GM18499 (cell line): ENCODE data around the gene LLCFC1.
"Not testable (repeated sequence)": the region's sequence is repeated elsewhere in the genome, so short reads cannot be mapped to it uniquely, and the experiment has no call there.

Source experiments
- ATAC-seq: cut with Tn5 transposase; IDR thresholded peaks from one replicate; pipeline ENCODE4 v1.9.1; 2021; ENCODE audit warnings: moderate number of reproducible peaks; ENCODE audit not compliant: insufficient read depth, unreplicated experiment

Gene LLCFC1

DNA sequence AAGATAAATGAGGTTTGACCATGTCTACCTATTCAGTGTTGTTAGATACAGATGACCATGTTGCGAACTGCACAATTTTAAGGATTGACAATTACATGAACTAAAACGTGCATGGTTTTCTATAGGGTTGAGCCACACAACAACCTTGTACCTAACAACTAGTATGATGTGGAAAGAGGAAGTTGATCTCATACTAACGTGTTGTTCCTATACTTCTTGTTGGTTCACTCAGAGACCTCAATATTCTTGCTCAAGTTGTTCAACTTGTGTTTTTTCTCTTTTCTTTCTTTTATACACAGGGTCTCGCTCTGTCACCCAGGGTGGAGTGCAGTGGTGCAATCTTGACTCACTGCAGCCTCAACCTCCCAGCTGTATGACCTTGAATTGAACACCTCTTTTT lies 28.9 kb downstream of the LLCFC1 start:
- no peak for ATAC-seq

DNA sequence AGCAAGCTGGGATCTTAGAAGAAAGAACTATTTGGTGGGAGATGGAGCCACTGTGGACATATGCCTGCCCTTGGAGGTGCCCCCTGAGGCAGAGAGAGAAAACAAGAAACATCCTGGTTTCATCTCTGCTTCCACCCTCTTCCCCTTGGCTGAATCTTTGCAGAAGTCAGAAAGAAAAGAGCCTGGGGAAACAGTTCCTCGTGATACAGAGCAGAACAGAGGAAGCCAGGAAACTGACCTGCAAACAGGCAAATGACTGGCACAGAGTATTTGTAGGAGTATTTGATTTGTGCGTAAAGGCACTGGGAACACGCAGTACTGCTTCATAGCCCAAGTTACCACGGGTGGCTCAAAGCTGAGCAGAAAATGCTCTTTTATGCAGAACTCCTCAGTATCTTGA lies 29.9 kb downstream of the LLCFC1 start:
- no peak for ATAC-seq

DNA sequence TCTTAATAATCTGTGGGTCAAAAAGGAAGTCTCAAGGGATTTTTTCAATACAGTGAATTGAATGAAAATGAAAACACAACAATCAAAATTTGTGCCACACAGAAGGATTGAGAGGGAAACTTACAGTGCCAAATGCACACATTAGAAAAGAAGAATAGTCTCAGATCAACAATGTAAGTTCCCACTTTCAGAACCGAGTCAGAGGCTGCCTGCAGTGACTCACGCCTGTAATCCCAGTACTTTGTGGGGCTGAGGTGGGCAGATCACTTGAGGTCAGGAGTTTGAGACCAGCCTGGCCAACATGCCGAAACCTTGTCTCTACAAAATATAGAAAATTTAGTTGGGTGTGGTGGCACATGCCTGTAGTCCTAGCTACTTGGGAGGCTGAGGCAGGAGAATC lies 35.3 kb downstream of the LLCFC1 start:
- ATAC-seq: no peak

DNA sequence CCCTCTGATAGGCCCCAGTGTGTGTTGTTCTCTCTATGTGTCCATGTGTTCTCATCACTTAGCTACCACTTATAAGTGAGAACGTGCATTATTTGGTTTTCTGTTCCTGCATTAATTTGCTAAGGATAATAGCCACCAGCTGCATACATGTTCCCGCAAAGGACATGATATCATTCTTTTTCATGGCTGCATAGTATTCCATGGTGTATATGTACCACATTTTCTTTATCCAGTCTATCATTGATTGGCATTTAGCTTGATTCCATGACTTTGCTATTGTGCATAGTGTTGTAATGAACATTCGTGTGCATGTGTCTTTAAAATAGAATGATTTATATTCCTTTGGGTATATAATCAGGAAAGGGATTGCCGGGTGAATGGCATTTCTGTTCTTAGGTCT lies 39.1 kb downstream of the LLCFC1 start:
- not testable (repeated sequence) for ATAC-seq

DNA sequence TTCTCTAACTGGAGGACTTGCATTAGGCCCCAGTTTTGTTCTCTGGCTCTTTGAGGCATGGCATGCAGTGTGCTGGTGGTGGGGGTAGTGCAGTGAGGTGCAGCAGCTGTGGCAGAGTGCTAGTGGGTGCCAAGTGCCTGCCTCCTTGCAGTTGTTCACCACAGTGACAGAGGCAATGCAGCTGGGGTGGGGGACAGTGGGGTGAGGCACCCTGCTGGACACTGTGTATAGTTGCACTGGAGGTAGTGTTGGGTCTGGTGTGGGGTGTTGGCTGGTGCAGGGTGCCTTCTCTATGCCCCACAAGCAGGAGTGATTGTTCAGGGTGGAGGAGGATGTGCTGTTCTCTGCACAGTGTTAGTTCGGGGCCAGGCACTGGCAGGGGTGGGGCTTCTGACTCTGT lies 44.5 kb downstream of the LLCFC1 start:
- ATAC-seq: no peak

DNA sequence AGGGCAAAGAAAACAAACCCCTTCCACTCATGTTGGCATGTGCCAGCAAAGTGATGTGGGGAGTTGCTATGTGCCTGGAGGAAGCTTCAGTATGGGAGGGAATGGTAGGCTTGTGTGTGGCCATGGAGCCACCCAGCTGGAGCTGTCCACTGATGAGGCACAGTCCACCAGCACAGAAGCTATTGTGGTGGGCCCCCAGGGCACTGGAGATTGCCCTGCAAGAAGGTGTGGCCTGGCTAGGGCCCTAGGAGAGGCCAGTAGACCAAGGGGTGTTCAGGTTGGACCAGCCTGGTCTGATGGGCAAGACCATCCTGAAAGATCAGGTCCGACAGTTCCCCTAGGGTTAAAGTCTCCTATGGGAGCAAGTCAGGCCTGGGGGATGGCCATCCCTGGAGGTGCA lies 45.0 kb downstream of the LLCFC1 start:
- ATAC-seq: no peak
